ENCODE results near the gene ZNF367.

DNA sequence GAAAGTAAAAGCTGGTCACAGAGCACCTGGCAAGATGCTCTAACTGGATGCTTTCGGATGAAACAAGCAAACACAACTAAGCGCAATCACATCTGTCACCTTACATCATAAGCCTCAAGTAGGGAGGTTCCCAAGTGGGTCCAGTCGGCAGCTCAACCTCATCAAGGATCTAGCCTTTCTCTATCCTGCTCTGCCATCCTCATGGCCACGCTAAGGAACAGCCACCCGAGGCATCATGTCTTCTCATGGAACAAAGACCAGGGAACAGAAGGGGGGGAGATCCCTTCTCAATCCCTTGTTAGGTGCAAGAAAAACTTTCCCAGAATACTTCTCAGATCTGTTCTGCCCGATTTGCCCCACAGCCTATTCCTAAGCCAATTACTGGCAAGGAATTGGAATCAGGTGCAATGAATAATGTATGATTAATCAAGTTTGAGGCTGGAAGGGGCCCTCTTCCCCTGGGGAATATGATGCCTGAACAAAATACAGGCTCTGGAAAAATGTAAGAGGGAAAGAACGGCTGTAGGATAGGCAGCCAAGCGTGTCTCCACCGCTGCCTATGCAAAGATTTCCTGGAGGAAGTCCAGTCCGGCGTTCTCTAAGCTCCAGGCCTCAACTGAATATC, 30.5 kb upstream of the ZNF367 start:
- no peak for TF ChIP-seq EP300 (conservative IDR thresholded peaks at IDR 0.05; ENCODE audit: poor library complexity, severe bottlenecking)
- TF ChIP-seq, protein P1, sequence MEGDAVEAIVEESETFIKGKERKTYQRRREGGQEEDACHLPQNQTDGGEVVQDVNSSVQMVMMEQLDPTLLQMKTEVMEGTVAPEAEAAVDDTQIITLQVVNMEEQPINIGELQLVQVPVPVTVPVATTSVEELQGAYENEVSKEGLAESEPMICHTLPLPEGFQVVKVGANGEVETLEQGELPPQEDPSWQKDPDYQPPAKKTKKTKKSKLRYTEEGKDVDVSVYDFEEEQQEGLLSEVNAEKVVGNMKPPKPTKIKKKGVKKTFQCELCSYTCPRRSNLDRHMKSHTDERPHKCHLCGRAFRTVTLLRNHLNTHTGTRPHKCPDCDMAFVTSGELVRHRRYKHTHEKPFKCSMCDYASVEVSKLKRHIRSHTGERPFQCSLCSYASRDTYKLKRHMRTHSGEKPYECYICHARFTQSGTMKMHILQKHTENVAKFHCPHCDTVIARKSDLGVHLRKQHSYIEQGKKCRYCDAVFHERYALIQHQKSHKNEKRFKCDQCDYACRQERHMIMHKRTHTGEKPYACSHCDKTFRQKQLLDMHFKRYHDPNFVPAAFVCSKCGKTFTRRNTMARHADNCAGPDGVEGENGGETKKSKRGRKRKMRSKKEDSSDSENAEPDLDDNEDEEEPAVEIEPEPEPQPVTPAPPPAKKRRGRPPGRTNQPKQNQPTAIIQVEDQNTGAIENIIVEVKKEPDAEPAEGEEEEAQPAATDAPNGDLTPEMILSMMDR (IDR thresholded peaks at IDR 0.05; ENCODE audit: poor library complexity, severe bottlenecking), result no peak
- no peak for TF ChIP-seq POLR2AphosphoS5 (IDR thresholded peaks at IDR 0.05)
- no peak for TF ChIP-seq EZH2 (IDR thresholded peaks at IDR 0.05; ENCODE audit: borderline replicate concordance, insufficient read depth, low read length, poor library complexity, severe bottlenecking)
- no peak for TF ChIP-seq RAD21 (conservative IDR thresholded peaks at IDR 0.05)
- TF ChIP-seq TAF1 (IDR thresholded peaks at IDR 0.05; ENCODE audit: low read depth), result no peak
